G401.6 (cell line): ENCODE data around the gene PLPPR1.

Experiments
- FAIRE-seq: peaks from 2 replicates; lab custom pipeline; 2012; peaks lifted over from hg19 to GRCh38; lab: Jason Lieb, UNC

Gene PLPPR1

GRCh38 chr9:101047848-101048397, 19.4 kb downstream of the PLPPR1 start:
- FAIRE-seq = no peak

- FAIRE-seq = no peak
These were observed 22.1 kb downstream of the PLPPR1 start for GRCh38 chr9:101050650-101051049.

GRCh38 chr9:101054657-101055056, 26.1 kb downstream of the PLPPR1 start:
- FAIRE-seq = no peak

GRCh38 chr9:101055516-101055915, 27.0 kb downstream of the PLPPR1 start:
- FAIRE-seq = no peak

- FAIRE-seq = no peak
These were observed 34.2 kb downstream of the PLPPR1 start for GRCh38 chr9:101062686-101063085.

- no peak for FAIRE-seq
These were observed 34.7 kb downstream of the PLPPR1 start for GRCh38 chr9:101063192-101063591.

GRCh38 chr9:101064206-101064605, 35.7 kb downstream of the PLPPR1 start:
- FAIRE-seq = no peak

GRCh38 chr9:101065930-101066329, 37.4 kb downstream of the PLPPR1 start:
- FAIRE-seq = no peak

- FAIRE-seq = no peak
These were observed 40.2 kb downstream of the PLPPR1 start for GRCh38 chr9:101068696-101069095.

- FAIRE-seq = no peak
These were observed 43.7 kb downstream of the PLPPR1 start for GRCh38 chr9:101072259-101072658.

GRCh38 chr9:101073122-101073521, 44.6 kb downstream of the PLPPR1 start:
- no peak for FAIRE-seq

- no peak for FAIRE-seq
These were observed 53.1 kb downstream of the PLPPR1 start for GRCh38 chr9:101081641-101082040.

GRCh38 chr9:101083448-101084202, 55.1 kb downstream of the PLPPR1 start:
- no peak for FAIRE-seq

- FAIRE-seq = no peak
These were observed 58.9 kb downstream of the PLPPR1 start for GRCh38 chr9:101087426-101087825.

- FAIRE-seq = no peak
These were observed 64.4 kb downstream of the PLPPR1 start for GRCh38 chr9:101092922-101093321.

GRCh38 chr9:101093620-101094019, 65.1 kb downstream of the PLPPR1 start:
- FAIRE-seq = no peak

GRCh38 chr9:101094686-101095085, 66.2 kb downstream of the PLPPR1 start:
- no peak for FAIRE-seq

- no peak for FAIRE-seq
These were observed 68.7 kb downstream of the PLPPR1 start for GRCh38 chr9:101097210-101097609.

- FAIRE-seq = no peak
These were observed 69.9 kb downstream of the PLPPR1 start for GRCh38 chr9:101098392-101098791.

GRCh38 chr9:101114317-101114716, 85.8 kb downstream of the PLPPR1 start:
- FAIRE-seq = no peak

GRCh38 chr9:101115102-101115501, 86.6 kb downstream of the PLPPR1 start:
- no peak for FAIRE-seq

- FAIRE-seq = no peak
These were observed 88.6 kb downstream of the PLPPR1 start for GRCh38 chr9:101117161-101117560.

- no peak for FAIRE-seq
These were observed 90.8 kb downstream of the PLPPR1 start for GRCh38 chr9:101119206-101119819.
